Coronary artery (tissue), 2 donors: ENCODE data around the gene TXNL4B.

Source experiments
- DNase-seq: peaks from one replicate; pipeline ENCODE4 v3.0.0-alpha.2; 2017; ENCODE audit warnings: low spot score
- H3K27ac ChIP-seq, 2 donors: fragments of 200-600 bp; sonication (generic); one replicate each; pipeline ENCODE4 v1.5.1; 2016 to 2019
- H3K4me3 ChIP-seq: fragments of 200-600 bp; sonication (generic); 2 replicates; pipeline ENCODE4 v1.5.1; 2016; ENCODE audit warnings: mild to moderate bottlenecking, moderate library complexity
- TF ChIP-seq, protein P1 (sequence below): fragments of 200-600 bp; sonication (generic); IDR thresholded peaks from one replicate; pipeline ENCODE4 v1.5.1; 2019; ENCODE audit warnings: antibody characterized with exemption

Gene TXNL4B

DNA sequence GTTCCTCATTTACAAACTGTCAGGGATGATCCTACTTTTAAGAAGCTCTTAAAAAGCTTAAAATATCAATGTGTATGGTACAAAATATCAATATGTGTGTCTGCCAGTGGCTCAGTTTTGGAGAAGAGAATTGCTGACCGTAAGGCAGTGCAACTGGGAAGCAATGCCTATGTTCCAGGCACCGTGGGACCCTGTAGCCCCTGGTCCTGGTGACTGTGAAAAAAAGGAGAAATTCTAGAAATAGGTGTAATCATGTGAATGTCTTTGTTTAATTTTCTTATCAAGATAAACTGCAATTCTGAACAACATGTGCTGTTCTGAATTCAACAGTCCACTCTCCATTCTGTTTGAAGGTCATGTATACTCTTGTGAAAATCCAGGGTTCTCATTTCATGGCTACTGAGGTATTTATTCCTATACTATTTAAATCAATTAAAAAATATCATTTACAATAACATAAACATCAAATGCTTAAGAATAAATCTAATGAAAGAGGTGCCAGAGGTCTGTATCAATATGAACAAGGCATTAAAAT is 48.5 kb downstream of the TXNL4B start:
- no peak for DNase-seq
- Histone ChIP-seq H3K27ac (no peak overlapping the region), H3K4me3 (no peak overlapping the region)
- TF ChIP-seq, protein P1, sequence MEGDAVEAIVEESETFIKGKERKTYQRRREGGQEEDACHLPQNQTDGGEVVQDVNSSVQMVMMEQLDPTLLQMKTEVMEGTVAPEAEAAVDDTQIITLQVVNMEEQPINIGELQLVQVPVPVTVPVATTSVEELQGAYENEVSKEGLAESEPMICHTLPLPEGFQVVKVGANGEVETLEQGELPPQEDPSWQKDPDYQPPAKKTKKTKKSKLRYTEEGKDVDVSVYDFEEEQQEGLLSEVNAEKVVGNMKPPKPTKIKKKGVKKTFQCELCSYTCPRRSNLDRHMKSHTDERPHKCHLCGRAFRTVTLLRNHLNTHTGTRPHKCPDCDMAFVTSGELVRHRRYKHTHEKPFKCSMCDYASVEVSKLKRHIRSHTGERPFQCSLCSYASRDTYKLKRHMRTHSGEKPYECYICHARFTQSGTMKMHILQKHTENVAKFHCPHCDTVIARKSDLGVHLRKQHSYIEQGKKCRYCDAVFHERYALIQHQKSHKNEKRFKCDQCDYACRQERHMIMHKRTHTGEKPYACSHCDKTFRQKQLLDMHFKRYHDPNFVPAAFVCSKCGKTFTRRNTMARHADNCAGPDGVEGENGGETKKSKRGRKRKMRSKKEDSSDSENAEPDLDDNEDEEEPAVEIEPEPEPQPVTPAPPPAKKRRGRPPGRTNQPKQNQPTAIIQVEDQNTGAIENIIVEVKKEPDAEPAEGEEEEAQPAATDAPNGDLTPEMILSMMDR = no peak

DNA sequence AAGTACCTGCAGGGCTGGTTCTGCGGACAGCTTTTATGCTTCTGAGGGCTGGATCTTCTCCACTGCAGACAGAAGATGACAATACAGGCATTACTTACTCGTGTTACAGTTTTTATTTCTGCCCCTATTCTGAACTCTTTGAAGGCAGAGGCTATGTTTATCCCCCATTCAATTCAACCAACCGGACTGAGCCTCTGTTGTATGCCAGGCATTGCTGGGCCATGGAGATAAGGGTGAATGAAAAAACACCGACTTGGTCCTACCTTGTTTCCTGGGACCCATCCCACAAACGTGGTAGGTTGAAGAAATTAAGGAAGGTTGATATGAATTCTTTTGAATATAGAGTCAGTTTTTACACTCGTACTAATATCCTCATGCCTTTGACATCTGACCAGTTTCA is 49.1 kb downstream of the TXNL4B start:
- H3K27ac ChIP-seq = no peak overlapping the region

DNA sequence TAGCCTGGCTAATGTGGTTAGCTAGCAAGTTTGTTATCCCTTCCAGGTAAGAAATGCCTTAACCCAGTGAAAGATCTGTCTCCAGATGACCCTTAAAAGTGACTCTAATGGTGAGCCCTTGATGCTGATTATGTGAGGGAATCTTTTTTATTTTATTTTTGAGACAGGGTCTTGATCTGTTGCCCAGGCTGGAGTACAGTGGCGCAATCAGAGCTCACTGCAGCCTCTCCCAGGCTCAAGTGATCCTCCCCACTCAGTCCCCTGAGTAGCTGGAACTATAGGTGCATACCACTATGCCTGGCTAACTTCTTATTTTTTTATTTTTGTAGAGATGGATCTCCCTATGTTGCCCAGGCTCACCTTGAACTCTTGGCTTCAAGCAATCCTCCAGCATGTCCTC is 49.9 kb downstream of the TXNL4B start:
- TF ChIP-seq, protein P1 = no peak
- DNase-seq = no peak
- no peak overlapping the region for H3K4me3 ChIP-seq
- H3K27ac ChIP-seq = no peak overlapping the region

More for the DNA sequence above, 49.1 kb downstream of the TXNL4B start:
- no peak overlapping the region for H3K4me3 ChIP-seq
- TF ChIP-seq, protein P1 = no peak
- no peak for DNase-seq

DNA sequence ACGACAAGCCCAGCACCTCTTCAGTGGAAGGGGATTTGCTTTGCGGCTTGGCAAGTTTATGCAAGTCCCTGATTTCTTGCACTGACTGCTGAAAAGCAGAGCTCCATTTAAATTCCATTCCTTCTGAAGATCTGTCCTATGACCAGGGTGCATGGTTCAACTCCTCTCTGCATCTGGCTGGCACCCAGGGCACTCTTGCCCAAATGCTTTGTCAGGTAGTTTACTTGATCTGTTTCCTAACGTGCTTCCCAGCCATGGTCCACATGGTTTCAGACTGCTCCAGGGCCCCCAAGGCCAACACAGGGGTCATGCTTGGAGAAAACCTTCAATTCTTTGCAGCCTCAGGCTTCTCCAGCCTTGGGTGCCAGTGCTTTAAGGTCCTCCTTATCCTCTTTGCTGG is 50.4 kb downstream of the TXNL4B start:
- no peak overlapping the region for H3K4me3 ChIP-seq
- no peak for DNase-seq
- no peak overlapping the region for H3K27ac ChIP-seq
- TF ChIP-seq, protein P1 = no peak

DNA sequence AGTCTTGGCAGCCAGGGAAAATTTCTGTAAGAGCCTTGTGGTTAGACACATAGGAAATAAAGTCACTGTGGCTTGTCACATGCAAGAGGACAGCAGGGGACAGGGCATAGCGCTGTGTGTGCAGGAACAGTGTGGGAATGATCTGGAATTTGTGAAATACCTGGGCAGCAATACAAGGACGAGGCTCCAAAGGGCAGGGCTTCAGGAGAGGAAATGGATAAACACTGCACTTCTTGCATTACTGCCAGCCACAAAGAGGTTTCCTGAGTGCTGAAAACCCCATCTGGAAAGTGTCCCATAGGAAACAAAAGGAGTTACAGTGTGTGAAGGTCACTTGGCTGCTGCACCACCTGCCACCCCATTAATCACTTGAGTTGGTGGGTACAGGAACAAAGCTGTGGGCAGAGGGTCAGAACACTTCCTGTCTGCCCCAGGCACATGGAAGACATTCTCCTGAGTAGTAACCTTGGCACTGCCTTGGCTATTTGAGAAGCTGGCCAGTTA is 51.2 kb downstream of the TXNL4B start:
- DNase-seq = no peak
- Histone ChIP-seq H3K4me3 (no peak overlapping the region), H3K27ac (no peak overlapping the region)
- TF ChIP-seq, protein P1 = no peak

DNA sequence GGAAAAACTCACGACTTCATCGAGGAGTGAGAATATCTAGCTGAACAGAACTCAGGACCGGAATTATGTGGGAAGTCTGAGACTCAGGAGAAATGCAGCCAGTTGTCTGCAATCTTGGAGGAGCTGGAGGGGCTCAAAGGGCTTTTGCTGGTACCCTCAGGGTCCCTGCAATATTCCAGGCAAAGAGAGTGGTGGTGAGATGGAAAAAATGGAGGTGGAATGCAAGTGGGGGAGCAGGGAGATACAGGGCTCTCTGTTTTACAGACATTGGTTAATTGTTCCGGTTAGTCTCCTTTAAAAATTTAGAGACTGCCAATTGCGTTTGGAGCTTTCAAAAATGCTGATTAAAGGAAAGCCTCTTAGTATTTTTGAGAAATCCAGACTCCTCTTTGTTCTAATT is 57.3 kb downstream of the TXNL4B start:
- TF ChIP-seq, protein P1 = no peak
- H3K27ac ChIP-seq = no peak overlapping the region
- DNase-seq = no peak
- H3K4me3 ChIP-seq = no peak overlapping the region
